ENCODE data around the gene PRR5L. TPM values are rescaled to one million over a fixed set of nuclear protein-coding genes. Genes with fewer than 3 reads are reported as not detected.

The PRR5L gene
- total RNA-seq, 1 donor from 2014 or later, result 2.1 TPM

DNA sequence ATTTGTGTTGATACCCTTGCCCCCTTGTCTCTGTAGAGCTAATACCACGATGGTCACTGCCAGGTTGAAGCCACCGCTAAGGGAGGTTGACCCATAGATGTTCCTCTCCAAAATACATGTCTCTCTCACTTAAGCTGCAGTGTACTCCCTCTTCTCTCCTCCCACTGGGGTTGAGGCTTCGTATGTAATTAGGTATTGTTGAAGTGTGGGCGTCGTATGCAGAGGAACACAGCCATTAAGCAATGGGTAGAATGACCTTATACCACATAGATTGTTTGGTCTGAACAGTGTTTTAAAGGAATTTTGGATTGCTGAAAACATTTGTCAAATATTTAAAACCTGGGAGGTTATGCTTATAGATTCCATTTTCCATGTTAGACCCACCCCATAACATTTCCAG lies 142.0 kb downstream of the PRR5L start:
- ATAC-seq, result no peak

DNA sequence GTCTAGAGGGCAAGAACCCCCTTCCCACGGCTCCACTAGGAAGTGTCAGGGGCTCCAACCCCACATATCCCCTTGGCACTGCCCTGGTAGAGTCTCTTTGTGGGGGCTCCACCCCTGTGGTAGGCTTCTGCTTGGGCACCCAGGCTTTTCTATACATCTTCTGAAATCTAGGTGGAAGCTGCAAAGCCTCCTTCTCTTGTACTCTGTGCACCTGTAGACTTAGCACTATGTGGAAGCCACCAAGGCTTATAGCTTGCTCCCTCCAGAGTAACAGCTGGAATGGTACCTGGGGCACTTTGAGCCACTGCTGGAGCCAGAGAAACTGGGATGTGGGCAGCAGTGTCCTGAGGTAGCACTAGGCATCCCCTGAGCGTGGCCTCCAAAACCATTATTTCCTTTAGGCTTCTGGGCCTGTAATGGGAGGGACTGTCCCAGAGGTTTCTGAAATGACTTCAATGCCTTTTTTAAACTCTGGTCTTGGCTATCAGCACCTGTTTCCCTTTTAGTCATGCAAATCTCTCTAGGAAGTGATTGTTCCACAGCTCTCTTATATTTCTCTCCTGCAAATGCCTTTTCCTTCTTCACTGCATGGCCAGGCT lies 145.6 kb downstream of the PRR5L start:
- ATAC-seq, result no peak

DNA sequence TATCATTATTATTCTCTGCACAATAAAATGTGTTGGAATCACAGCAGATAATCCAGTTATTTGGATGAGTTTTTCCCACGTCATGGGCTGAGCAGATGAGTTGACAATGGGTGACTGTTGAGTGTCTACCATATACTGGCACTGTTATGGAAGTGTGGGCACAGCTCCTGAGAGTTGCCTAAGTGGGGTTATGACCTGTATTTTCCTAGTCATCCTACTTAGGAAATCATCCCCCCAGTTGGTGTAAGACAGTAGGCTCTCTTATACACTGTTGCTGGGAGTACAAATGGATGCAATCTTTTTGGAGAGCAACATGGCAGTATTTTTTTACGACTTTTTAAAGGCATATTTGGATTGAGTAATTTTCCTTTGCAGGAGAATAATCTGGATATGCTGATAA lies 147.6 kb downstream of the PRR5L start:
- ATAC-seq, result no peak

DNA sequence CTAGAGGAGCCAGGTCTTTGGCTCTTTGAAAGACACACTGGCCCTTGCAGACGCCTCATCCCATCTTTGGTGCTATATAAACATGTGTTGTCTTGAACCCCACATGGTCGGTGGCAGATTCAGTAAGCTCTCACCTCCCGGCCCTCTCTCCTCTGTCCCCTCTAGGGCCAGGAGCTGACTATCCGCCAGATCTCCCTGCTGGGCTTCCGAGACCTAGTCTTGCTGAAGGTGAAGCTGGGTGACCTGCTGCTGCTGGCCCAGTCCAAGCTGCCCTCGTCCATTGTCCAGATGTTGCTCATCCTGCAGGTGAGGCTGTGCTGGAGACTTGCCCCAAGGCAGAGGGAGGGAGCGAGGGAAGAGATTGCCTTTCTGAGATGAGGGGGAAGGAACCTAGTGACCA lies 150.0 kb downstream of the PRR5L start:
- ATAC-seq, result no peak

DNA sequence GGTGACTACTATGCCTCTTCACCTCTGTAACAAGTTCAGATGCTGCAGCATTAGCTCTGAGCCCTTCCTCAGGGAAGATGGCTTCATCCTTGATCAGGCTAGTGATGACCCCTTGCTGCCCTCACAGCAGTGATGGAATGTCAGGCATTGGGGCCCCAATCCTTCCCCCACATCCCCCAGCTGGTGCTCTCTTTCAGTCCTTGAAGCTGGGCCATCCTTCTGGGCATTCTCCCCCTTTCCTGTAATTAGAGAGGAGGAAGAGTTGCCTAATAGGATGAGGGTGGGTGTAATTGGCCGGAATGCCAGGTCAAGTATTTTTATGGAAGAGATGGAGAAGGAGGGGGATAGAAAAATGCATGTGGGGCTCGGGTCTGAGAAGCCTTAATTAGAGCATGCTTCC lies 151.4 kb downstream of the PRR5L start:
- ATAC-seq, result no peak

DNA sequence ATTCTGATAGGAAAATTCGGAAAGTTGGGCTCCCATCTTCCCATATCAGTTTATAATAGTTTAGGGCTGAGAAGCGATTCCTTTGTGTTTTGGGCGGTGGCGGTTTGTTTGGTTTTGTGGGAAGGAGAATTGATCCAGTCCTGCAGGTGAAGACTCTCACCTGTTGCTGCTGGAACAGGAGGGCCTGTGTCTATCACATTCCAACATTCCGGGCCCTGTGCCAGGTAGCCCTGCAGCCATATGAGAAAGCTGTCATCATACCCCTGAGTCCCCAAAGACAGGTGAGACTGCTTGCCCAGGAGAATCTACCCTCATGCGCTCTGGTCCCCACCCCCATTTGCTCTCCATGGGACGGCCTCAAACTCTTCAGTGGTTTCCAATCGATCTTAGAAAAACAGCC lies 151.9 kb downstream of the PRR5L start:
- ATAC-seq, result peak; percentile 31

DNA sequence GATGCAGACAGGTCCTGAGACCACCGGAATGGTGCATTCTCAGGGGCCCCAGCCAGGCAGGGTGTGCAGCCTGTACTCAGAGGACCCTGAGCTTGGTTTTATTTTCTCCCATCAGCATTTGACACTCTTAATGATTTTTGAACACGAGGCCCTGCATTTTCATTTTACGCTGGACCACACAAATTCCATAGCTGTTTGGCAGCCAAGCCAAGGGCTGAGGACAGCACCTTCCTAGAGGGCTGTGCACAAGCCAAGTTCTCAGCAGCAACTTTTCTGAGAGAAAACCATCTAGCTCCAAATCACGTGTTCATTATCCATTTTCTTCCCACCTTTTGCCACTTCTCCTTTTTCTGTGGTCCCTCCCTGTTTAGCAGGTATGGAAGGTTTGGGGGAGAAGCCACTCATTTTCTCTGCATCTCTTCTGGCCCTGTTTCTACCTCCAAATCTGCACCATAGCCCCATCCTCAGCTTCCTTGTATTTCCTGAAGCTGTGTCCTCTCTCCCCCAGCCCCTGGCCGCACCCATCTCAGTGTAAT lies 153.5 kb downstream of the PRR5L start:
- no peak for ATAC-seq

DNA sequence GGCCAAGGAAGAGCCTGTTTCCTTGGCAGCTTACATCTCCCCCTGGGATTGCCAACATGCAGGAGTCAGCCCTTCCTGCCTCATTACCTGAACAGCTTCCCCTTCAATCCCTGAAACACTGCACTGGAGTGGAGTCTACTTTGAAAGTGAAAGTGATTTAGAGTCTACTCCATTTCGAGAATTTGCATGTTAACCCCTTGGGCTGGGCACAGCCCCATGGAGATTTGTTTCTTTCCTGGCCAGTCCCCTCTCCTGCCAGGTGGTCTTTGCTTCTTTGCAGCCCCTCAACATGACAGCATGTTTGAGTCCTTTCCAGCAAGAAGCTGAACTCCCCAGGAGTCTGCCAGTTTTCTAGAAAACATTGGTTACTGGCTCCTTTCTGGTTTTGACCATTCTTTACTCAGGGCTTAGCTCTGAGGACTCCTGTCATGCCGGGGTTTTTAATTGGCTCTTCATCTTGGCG lies 154.1 kb downstream of the PRR5L start:
- ATAC-seq, result no peak

DNA sequence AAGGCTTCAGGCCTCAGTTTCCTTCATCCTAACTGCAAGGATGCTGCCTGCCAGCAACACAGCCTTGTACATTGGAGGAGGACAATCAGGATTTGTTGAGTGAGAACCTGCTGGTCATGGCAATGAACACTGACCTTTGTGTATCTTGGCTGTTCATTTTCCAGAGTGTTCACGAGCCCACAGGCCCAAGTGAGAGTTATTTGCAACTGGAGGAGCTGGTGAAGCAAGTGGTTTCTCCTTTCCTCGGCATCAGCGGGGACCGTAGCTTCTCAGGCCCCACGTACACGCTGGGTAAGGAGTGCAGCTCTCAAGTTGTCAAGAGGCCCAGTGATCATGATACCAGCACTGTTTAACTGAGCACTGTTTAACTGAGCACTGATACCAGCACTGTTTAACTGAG lies 155.0 kb downstream of the PRR5L start:
- no peak for ATAC-seq

DNA sequence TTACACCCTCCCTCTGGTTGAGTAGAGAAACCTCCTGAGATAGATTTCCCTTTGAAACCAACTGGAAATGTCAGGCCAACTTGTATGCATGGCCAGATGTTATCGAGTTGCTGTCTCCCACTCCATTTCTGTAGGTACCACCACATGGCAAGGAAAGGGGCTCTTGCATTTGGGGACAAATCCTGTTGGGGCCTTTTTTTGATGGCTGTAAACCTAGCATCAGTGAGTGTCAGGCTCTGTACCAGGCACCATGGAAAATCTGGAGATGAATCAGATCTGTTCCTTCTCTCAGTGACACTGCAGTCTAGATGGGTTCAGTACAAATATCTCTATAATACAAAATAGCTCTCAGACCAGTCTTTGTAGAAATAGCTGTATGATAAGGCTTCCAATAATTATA lies 155.6 kb downstream of the PRR5L start:
- ATAC-seq, result no peak

DNA sequence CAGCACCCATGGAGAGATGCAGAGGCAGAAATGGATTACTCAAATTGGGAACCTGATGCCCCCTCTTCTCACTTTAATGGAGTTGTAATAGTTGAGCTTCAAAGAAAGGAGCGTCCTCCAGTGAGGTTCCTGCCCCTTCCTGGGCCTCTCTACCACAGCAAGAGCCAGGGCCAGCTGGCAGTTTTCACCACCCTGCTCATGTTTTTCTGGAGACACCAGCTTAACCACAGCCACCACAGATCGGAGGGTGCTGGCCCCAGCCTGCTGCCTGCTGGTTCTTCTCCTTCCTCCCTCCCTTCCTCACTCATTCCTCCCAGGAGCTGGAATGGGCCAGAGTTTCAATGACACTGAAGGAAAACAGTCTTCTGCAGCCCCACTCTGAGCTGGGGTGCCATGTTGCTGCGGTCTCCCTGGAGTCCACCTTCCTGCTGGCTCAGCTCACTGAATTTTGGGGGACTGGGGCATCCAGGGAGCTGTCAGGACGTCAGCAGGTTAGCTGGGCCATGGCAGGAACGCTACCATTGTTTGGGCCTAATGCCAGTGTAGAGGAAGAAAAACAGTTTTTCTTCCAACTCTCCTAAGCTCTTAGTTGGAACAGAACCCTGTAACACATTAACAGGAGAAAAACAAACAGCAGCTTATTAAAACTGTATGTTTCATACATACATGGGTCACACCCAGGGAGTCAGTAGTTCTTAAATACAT lies 156.3 kb downstream of the PRR5L start:
- ATAC-seq, result no peak

DNA sequence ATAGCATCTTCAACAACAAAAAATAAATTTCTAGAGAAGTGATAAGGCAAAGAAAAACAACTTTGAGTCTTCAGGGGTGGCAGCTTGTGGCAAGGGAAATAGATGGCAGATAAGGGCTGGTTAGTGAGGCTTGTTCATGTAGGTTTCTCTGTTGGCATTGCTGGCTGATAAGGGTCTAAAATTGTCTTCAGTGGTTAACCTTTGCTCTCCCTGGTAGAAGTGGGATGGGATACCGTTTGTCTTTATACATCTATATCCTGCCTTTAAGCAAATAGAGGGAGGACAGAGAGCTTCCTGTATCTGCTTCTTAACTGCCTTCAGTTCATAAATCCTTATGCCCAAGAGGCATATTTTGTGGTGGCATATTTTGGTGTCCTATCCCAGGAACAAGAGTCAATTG lies 156.9 kb downstream of the PRR5L start:
- no peak for ATAC-seq

DNA sequence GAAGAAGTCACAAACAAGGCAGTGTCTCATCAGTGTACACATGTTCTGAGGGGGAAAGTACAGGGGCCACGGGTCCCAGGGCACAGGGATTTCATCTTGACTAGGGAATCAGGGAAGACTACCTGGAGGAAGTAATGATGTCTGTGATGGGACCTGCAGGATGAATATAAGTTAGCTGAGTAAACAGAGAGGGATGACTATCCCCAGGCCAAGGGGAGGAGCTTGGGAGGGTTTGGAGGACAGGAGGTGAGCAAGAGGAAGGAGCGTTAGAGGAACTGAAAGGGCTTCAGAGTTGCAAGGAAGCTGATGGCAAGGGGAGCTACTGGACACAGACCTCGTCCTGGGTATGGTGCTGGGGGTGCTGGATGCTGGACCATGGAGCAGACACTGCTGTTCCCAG lies 157.6 kb downstream of the PRR5L start:
- ATAC-seq, result peak; percentile 65

DNA sequence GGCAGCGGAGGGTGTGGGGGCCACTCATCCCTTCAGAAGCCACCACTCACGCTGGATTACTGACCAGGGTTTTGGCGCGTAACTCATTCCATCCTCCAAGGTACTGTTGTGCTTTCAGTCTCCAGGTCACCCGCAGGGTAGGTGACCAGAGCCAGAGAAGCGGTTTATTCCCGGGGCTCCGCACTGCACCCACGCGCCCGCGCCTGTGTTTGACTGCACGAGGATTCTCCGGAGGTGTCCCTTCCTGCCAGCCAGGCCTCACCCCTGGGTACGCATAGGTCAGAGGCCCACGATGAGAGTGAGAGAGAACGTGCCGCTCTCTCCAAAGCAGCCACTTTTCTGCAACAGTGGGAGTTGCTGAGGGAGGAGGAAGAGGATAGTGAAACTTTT lies 158.5 kb downstream of the PRR5L start:
- no peak for ATAC-seq

DNA sequence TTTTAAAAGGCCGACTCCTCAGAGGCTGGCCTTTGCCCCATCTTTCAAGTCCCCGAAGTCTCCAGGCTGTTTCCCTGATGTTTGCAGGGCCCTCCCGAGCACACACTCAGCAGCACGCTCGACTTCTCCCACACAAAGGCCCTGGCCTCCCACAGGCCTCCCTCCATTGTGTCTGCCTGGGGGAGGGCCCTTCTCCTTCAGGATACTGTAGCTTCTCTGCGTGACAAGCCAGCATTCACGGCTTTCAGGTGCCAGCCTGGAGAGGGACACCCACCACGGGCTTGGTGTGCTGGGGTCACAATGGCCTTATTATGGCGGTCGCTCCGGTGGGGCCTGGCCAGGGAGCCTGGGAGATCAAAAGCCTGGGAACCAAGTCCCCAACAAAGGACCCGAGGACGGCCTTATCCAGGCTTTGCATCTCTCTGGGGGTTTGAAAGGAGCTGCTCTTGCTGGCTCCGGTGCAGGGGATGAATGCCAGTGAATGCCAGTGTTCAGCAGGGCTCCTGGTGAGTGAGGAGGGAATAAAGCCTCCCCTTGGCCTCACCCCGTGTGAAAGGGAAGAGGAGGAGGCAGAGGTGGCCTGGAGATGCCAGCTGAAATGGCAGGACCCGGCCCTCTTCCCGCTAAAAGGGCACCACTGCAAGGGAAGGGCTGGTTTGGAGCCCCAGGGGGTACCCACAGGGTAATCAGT lies 159.0 kb downstream of the PRR5L start:
- no peak for ATAC-seq

DNA sequence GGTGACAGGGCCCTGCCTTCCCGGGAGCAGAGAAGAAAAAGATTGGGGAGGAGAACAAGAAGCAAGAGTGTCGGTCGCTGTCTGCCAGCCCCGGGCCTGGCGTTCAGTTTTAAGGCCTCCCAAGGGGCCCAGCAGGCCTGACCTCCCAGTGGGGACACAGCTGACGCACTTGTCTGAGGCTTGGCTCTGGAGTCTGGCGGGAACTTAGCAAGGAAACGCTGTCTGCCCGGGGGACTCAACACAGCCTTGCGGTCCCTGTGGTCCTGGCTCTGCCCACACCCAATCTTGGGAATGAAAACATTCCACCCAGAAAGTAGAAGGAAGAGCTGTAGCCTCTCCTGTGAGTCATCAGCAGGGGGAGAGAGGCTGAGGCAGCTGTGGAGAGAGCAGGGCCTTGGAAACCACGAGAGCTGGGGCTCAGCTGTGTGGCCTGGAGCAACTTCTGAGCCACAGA lies 159.6 kb downstream of the PRR5L start:
- peak; percentile 62 for ATAC-seq

DNA sequence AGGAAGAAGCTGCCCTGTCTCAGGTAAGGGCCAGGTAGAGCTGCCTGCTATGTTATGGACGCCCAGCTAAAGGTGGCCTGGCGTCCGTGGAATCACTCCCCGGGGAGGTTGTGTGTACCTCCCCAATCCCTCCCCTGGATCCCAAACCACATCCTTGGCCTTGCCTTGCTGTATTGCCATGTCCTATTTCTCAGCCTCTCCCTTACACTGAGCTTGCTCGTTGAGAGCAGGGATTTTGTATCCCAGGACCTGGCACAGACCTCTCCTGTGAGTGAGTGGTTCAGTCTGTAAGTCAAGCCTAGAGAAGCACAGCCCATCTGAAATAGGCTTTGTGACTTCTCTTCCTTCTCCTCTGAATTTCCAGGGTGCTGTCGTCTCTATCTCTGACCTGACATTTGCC lies 160.1 kb downstream of the PRR5L start:
- no peak for ATAC-seq

DNA sequence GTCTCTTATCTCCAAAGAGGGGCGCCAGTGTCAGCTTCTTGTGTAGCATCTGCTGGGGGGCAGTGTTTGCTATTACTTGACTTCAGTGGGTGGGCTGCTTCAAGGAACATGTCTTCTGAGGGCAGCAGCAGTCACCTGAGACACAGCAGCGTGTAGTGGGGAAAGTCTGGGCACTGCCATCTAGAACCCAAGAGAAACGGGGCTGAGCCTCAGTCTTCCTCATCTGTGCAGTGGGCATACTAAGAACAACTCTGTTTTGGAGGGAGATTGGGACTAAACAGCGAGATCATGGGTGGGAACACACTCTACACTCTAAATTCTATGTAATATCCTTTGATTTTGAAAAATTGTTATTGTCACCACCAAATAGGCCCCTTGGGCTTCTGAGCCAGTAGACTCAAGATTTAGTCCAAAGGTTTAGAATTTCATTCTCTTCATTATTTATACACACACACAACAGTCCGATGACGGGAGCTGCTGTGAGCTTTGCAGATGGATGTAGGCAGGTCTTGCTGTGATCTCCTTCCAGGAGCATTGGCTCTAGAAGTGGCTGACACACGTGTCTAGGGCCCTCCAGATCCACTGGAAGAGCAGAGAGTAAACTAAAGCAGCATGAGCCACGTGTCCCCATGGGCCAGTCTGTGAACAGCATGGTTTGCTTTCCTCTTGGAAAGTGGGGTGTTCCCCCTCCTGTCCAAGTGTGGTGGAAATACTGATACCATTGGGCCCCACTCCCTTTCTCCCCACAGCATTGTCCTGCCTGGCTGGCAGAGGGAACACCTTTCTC lies 162.2 kb downstream of the PRR5L start:
- no peak for ATAC-seq

DNA sequence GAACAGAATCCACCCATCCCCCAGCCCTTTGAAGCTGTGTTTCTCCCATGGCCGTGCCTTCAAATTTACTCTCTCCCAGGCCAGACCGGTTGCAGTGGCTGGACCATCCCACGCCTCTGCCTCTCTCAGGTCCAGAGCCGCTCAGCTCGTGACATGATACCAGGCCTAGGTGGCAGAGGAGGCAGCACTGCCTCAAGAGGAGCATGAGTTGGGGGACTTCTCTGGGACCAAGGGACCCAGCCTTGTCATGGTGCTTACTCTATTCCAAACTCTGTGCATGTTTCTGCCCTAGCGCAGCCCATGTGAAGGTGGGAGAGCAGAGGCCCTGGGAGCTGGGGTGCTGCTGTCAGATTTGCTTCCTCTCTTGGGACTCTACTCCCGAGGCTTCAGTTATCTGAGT lies 163.0 kb downstream of the PRR5L start:
- ATAC-seq, result no peak

DNA sequence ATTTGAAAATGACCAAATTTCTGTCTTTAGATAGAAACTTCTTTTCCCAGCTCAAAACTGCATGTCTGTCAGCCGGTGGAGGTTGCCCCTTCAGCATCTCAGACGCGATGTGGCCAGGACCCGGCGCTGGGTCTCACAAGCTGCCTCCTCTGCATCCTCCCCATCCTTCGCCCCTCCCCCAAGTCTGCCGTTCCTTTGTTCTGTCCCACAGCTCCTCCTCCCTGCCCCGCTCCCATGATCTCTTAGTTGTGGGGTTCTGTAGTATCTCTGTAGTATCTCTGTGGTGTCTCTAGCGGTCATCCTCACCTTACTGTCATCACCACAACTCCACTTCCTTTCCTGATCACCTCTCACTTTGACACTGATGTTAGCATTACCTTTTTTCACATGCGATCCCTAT lies 164.1 kb downstream of the PRR5L start:
- ATAC-seq, result no peak

DNA sequence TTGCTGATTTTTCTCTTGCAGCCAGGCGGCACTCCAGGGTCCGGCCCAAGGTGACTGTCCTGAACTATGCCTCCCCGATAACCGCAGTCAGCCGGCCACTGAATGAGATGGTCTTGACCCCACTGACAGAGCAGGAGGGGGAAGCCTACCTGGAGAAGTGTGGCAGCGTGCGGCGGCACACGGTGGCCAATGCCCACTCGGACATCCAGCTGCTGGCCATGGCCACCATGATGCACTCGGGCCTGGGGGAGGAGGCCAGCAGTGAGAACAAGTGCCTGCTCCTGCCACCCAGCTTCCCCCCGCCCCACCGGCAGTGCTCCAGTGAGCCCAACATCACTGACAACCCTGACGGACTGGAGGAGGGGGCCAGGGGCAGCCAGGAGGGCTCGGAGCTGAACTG lies 166.2 kb downstream of the PRR5L start:
- no peak for ATAC-seq

DNA sequence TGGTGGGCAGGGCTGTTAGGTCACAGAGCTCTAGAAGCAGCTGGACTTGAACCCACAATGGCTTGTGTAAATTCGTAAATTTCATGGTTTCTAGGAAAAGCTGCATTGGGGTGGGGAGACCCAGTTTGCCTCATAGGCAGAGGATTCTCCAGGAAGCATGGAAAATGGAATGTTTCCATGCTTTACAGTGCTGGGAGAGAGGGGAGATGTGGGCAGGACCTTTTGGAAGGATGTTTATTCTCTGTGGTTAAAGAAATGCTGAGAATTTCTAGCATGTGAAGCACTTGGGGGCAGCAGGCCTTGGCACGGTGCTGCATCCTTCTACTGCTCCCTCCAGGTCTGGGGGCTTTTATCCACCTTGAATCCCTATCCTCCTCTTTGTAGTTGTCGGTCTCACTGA lies 167.7 kb downstream of the PRR5L start:
- no peak for ATAC-seq

DNA sequence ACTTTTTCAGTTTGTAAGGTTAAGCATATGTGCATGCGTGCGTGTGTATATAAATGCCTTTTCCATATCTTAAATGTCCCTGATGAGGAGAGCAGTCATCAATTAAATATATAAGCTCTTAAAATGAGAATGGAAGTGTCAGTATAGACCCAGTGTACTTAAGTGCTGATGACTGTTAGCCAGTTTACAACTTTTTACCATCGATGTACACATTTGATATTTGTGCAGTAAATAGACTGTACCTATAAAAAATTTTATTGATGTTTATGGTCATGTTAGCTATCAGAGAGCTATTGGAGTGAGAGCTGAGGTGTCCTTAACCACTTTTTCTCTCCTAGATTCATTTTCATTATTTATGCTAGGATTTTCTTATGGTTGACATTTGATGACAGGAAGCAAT lies 168.6 kb downstream of the PRR5L start:
- no peak for ATAC-seq

All from esophagus mucosa (tissue), 1 donor.